ENCODE measurements around the gene RAI2. TPM values are rescaled to one million over a fixed set of nuclear protein-coding genes. Genes with fewer than 3 reads are reported as not detected.

Gene RAI2
- polyA plus RNA-seq (2013, experiment 1 of 2) = 3.9 TPM
- polyA plus RNA-seq (2013, experiment 2 of 2) = 2.6 TPM

DNA sequence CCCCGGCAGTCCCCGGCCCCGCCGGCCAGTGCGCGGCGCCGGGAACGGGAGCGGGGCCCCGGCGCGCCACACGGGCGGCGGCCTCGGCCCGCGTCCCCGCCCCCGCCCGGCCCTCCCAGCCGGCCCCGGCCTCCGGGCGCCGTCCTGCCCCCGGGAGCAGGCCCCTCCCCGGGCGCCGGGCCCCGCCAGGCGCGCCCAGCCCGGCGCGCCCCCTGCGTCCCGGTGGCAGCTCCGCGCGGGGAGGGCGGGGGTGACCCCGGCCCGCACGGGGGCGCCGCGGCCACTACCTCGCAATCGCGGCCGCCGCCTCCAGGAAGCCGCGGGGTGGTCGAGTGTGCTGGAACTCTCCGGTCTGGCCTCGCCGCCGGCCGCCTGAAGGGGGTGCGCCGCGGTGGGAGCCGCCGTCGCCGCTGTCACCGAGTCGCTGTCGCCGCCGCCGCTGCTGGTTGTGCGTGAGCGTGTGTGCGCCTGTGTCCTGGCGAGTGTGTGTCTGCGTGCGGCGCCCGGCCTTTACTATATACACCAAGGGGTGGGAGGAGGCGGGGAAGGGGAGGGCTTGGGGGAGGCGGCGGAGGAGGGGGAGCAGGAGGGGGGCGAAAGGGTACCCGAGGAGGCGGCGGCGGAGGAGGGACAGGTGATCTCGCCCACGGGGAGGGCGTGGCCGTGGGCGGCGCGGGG is at the start of gene RAI2:
TSS of gene RAI2 (minus strand) at position 488 of the 678 bp plus-strand sequence. CDS start 59,288 bp downstream, outside the sequence.
- Histone ChIP-seq H3K4me3 (ENCODE audit: extremely low read depth, insufficient read depth, low read length, poor library complexity, severe bottlenecking) (peak within 1 kb of the TSS; percentile 45), H3K4me1 (ENCODE audit: control insufficient read depth, insufficient read depth, low read length, poor library complexity, severe bottlenecking) (peaks cover 4% of the 10 kb centered on the region), H3K27ac (ENCODE audit: low read depth, low read length, severe bottlenecking) (no peak within 1 kb of the TSS), H3K9me3 (ENCODE audit: control insufficient read depth, low read length) (no peaks in the 10 kb centered on the region), H3K36me3 (ENCODE audit: control insufficient read depth, insufficient read depth, low read length) (no peaks in the 10 kb centered on the region)
- WGBS, 2 experiments (ENCODE audit: insufficient coverage in 2 of 2) = 0 to 1% methylated on average over 9 to 28 of the region's 98 CpGs

- H3K9me3 ChIP-seq (ENCODE audit: control insufficient read depth, low read length) = no peaks in the 10 kb centered on the region
- H3K4me1 ChIP-seq (ENCODE audit: control insufficient read depth, insufficient read depth, low read length, poor library complexity, severe bottlenecking) = no peaks in the 10 kb centered on the region
- no peak overlapping the region for H3K4me3 ChIP-seq (ENCODE audit: extremely low read depth, insufficient read depth, low read length, poor library complexity, severe bottlenecking)
- no peaks in the 10 kb centered on the region for H3K36me3 ChIP-seq (ENCODE audit: control insufficient read depth, insufficient read depth, low read length)
- WGBS, 2 experiments (ENCODE audit: insufficient coverage in 2 of 2) = no CpG with 5 or more reads among the region's 1 CpG
- no peak overlapping the region for H3K27ac ChIP-seq (ENCODE audit: low read depth, low read length, severe bottlenecking)
Observed at GRCh38 chrX:17888421-17888820, 27.3 kb upstream of the RAI2 start.

DNA sequence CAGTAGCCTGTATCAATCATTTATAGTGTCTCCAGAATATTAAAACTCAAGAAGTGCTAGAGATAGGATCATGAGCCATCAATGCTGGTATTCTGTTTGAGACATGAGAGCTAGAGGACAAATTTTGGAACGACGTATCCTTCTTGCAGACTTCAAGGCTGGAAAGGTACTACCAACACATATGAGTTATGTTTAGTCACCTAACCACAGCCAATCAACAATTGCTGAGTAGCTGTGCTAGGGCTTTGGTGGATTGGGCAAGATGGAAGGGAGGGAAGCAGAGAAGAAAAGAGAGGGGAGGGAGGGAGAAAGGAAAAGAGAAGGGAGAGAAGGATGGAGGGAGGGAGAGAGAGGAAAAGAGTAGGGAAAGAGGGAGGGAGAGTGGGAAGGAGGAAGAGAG is 21.6 kb upstream of the RAI2 start:
- Histone ChIP-seq H3K9me3 (ENCODE audit: control insufficient read depth, low read length) (no peaks in the 10 kb centered on the region), H3K36me3 (ENCODE audit: control insufficient read depth, insufficient read depth, low read length) (no peaks in the 10 kb centered on the region), H3K4me3 (ENCODE audit: extremely low read depth, insufficient read depth, low read length, poor library complexity, severe bottlenecking) (no peak overlapping the region), H3K27ac (ENCODE audit: low read depth, low read length, severe bottlenecking) (no peak overlapping the region), H3K4me1 (ENCODE audit: control insufficient read depth, insufficient read depth, low read length, poor library complexity, severe bottlenecking) (no peaks in the 10 kb centered on the region)
- WGBS, 2 experiments (ENCODE audit: insufficient coverage in 2 of 2) = no CpG with 5 or more reads among the region's 2 CpGs

- no CpG with 5 or more reads among the region's 2 CpGs for WGBS, 2 experiments (ENCODE audit: insufficient coverage in 2 of 2)
- Histone ChIP-seq H3K4me1 (ENCODE audit: control insufficient read depth, insufficient read depth, low read length, poor library complexity, severe bottlenecking) (no peaks in the 10 kb centered on the region), H3K27ac (ENCODE audit: low read depth, low read length, severe bottlenecking) (no peak overlapping the region), H3K9me3 (ENCODE audit: control insufficient read depth, low read length) (no peaks in the 10 kb centered on the region), H3K36me3 (ENCODE audit: control insufficient read depth, insufficient read depth, low read length) (no peaks in the 10 kb centered on the region), H3K4me3 (ENCODE audit: extremely low read depth, insufficient read depth, low read length, poor library complexity, severe bottlenecking) (no peak overlapping the region)
Observed at GRCh38 chrX:17878028-17878670, 17.1 kb upstream of the RAI2 start.

DNA sequence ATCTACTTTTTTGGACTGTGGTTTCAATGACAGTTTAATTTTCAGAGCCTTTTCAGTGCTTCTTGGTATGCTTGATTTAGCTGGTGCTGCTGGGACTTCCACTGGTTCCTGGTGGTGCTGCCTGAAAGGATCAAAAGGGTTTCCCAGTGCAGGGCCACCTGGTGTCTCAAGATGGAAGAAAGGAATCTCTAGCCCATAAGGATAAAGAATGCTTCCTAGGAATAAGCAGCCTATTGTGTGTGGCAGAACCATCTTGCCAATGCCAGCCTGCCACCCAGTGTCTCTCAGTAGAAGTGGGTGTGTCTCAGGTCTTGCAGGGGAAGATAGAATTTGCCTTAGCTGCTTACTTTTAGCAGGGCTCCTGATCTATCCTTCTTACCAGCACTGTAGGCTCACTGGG is 15.0 kb upstream of the RAI2 start:
- no peaks in the 10 kb centered on the region for H3K9me3 ChIP-seq (ENCODE audit: control insufficient read depth, low read length)

GRCh38 chrX:17869580-17869979 is 8.5 kb upstream of the RAI2 start:
- no peaks in the 10 kb centered on the region for H3K9me3 ChIP-seq (ENCODE audit: control insufficient read depth, low read length)
- H3K4me1 ChIP-seq (ENCODE audit: control insufficient read depth, insufficient read depth, low read length, poor library complexity, severe bottlenecking) = no peaks in the 10 kb centered on the region
- H3K27ac ChIP-seq (ENCODE audit: low read depth, low read length, severe bottlenecking) = no peak overlapping the region
- no peaks in the 10 kb centered on the region for H3K36me3 ChIP-seq (ENCODE audit: control insufficient read depth, insufficient read depth, low read length)
- H3K4me3 ChIP-seq (ENCODE audit: extremely low read depth, insufficient read depth, low read length, poor library complexity, severe bottlenecking) = no peak overlapping the region
- WGBS, 2 experiments (ENCODE audit: insufficient coverage in 2 of 2) = no CpG with 5 or more reads among the region's 2 CpGs

More for the DNA sequence above, 15.0 kb upstream of the RAI2 start:
- Histone ChIP-seq H3K4me3 (ENCODE audit: extremely low read depth, insufficient read depth, low read length, poor library complexity, severe bottlenecking) (no peak overlapping the region), H3K36me3 (ENCODE audit: control insufficient read depth, insufficient read depth, low read length) (no peaks in the 10 kb centered on the region), H3K27ac (ENCODE audit: low read depth, low read length, severe bottlenecking) (no peak overlapping the region), H3K4me1 (ENCODE audit: control insufficient read depth, insufficient read depth, low read length, poor library complexity, severe bottlenecking) (no peaks in the 10 kb centered on the region)

DNA sequence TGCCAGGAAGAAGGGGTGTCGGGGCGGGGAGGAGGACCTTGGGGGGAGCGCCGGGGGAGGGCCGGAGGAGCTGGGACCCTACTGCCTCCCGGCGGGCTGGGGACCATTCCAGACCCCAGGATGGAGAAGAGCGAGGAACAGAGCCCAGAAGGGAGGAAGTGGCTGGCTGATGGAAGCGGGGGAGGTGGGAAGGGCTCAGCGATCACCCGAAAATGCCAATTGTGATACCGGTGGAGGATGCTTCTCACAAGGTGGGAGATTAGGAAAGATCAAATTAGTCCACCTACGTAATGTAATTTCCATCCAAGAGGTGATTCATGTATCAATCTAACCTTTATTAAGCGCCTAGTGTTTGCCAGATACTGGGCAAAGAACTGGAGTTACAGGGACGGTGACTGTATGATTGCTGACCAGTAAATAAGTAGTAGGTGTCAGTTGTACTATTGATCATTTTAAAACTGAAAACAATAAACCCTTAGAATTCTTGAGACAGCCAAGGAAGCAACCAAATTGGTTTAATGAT is 452 bp upstream of the RAI2 start:
- H3K36me3 ChIP-seq (ENCODE audit: control insufficient read depth, insufficient read depth, low read length) = no peaks in the 10 kb centered on the region
- no peak overlapping the region for H3K27ac ChIP-seq (ENCODE audit: low read depth, low read length, severe bottlenecking)
- H3K4me3 ChIP-seq (ENCODE audit: extremely low read depth, insufficient read depth, low read length, poor library complexity, severe bottlenecking) = peak overlapping the region; percentile 27
- no peaks in the 10 kb centered on the region for H3K9me3 ChIP-seq (ENCODE audit: control insufficient read depth, low read length)
- no CpG with 5 or more reads among the region's 15 CpGs for WGBS, 2 experiments (ENCODE audit: insufficient coverage in 2 of 2)
- H3K4me1 ChIP-seq (ENCODE audit: control insufficient read depth, insufficient read depth, low read length, poor library complexity, severe bottlenecking) = peaks cover 4% of the 10 kb centered on the region

GRCh38 chrX:17860179-17860780 is 818 bp downstream of the RAI2 start:
- no peak overlapping the region for H3K27ac ChIP-seq (ENCODE audit: low read depth, low read length, severe bottlenecking)
- no peaks in the 10 kb centered on the region for H3K9me3 ChIP-seq (ENCODE audit: control insufficient read depth, low read length)
- H3K4me3 ChIP-seq (ENCODE audit: extremely low read depth, insufficient read depth, low read length, poor library complexity, severe bottlenecking) = peak overlapping the region; percentile 45
- peaks cover 4% of the 10 kb centered on the region for H3K4me1 ChIP-seq (ENCODE audit: control insufficient read depth, insufficient read depth, low read length, poor library complexity, severe bottlenecking)
- no peaks in the 10 kb centered on the region for H3K36me3 ChIP-seq (ENCODE audit: control insufficient read depth, insufficient read depth, low read length)
- WGBS, 2 experiments (ENCODE audit: insufficient coverage in 2 of 2) = 0 to 1% methylated on average over 5 to 22 of the region's 53 CpGs

DNA sequence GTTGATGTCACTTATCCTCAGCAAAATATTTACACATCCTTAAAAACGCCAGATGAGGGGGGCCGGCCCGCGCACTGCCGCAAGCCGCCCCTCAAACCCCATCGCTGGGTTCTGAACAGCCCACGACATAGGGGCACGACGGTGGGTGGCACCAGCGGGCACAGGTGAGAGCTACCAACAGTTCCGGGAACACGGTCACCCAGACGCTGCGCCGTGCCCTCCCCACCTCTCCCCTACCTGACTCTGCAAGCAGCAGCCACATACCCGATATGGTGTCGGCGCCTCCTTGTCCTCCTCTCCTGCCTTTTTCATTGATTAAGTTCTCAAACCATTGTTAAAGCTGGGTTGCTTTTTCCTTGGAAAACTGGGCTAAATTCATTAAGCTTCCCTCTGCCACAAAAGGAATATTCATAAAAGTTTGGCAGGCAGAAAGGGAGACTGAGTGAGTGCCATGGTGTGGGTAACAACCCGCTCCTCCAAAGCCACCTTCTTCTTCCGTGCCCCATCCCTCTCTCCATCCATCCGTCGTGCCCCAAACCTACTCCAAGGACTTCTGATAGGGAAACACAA is 1.4 kb downstream of the RAI2 start:
- Histone ChIP-seq H3K4me1 (ENCODE audit: control insufficient read depth, insufficient read depth, low read length, poor library complexity, severe bottlenecking) (peaks cover 4% of the 10 kb centered on the region), H3K9me3 (ENCODE audit: control insufficient read depth, low read length) (no peaks in the 10 kb centered on the region), H3K36me3 (ENCODE audit: control insufficient read depth, insufficient read depth, low read length) (no peaks in the 10 kb centered on the region), H3K27ac (ENCODE audit: low read depth, low read length, severe bottlenecking) (no peak overlapping the region), H3K4me3 (ENCODE audit: extremely low read depth, insufficient read depth, low read length, poor library complexity, severe bottlenecking) (peak overlapping the region; percentile 45)
- 0 to 10% methylated on average over 1 to 9 of the region's 23 CpGs for WGBS, 2 experiments (ENCODE audit: insufficient coverage in 2 of 2)

GRCh38 chrX:17854531-17854930 is 6.6 kb downstream of the RAI2 start:
- H3K27ac ChIP-seq (ENCODE audit: low read depth, low read length, severe bottlenecking) = no peak overlapping the region
- WGBS, 2 experiments (ENCODE audit: insufficient coverage in 2 of 2) = 82% methylated on average over 4 of the region's 6 CpGs; no CpG with 5 or more reads in 1 of the 2 experiments
- H3K4me3 ChIP-seq (ENCODE audit: extremely low read depth, insufficient read depth, low read length, poor library complexity, severe bottlenecking) = no peak overlapping the region
- no peaks in the 10 kb centered on the region for H3K36me3 ChIP-seq (ENCODE audit: control insufficient read depth, insufficient read depth, low read length)
- H3K9me3 ChIP-seq (ENCODE audit: control insufficient read depth, low read length) = no peaks in the 10 kb centered on the region
- H3K4me1 ChIP-seq (ENCODE audit: control insufficient read depth, insufficient read depth, low read length, poor library complexity, severe bottlenecking) = no peaks in the 10 kb centered on the region

Measured in mesodermal cell (in vitro differentiated cells).